Ishikawa (cell line): ENCODE data around the gene AZIN2.
A peak's percentile ranks its signal among the peaks of the same experiment; 100 is the strongest.

Experiments used
- CEBPB ChIP-seq: IDR thresholded peaks from 2 replicates; pipeline ENCODE4 v1.6.1; 2012
- CREB1 ChIP-seq: IDR thresholded peaks from 2 replicates; pipeline ENCODE4 v1.6.1; 2012; ENCODE audit warnings: low read depth
- EGR1 ChIP-seq: IDR thresholded peaks from 2 replicates; pipeline ENCODE4 v1.6.1; 2012
- EP300 ChIP-seq: IDR thresholded peaks from 2 replicates; pipeline ENCODE4 v1.6.1; 2012; ENCODE audit warnings: borderline replicate concordance
- FOXM1 ChIP-seq: IDR thresholded peaks from 2 replicates; pipeline ENCODE4 v1.6.1; 2012; ENCODE audit warnings: low read depth, borderline replicate concordance
- NFIC ChIP-seq: IDR thresholded peaks from 2 replicates; pipeline ENCODE4 v1.6.1; 2012
- RAD21 ChIP-seq: IDR thresholded peaks from 2 replicates; pipeline ENCODE4 v1.6.1; 2012; ENCODE audit warnings: low read depth
- TAF1 ChIP-seq: IDR thresholded peaks from 2 replicates; pipeline ENCODE4 v1.6.1; 2012; ENCODE audit warnings: low read depth, mild to moderate bottlenecking
- YY1 ChIP-seq: IDR thresholded peaks from 2 replicates; pipeline ENCODE4 v1.6.1; 2012; ENCODE audit warnings: low read depth
- ZBTB7A ChIP-seq: IDR thresholded peaks from 2 replicates; pipeline ENCODE4 v1.6.1; 2012; ENCODE audit warnings: low read depth
- TF ChIP-seq, protein P1 (sequence below): IDR thresholded peaks from 2 replicates; pipeline ENCODE4 v1.6.1; 2012
- TF ChIP-seq, protein P2 (sequence below): IDR thresholded peaks from 2 replicates; pipeline ENCODE4 v1.6.1; 2012; ENCODE audit warnings: low read depth, mild to moderate bottlenecking
- TF ChIP-seq, protein P3 (sequence below): IDR thresholded peaks from 2 replicates; pipeline ENCODE4 v1.6.1; 2012

DNA sequence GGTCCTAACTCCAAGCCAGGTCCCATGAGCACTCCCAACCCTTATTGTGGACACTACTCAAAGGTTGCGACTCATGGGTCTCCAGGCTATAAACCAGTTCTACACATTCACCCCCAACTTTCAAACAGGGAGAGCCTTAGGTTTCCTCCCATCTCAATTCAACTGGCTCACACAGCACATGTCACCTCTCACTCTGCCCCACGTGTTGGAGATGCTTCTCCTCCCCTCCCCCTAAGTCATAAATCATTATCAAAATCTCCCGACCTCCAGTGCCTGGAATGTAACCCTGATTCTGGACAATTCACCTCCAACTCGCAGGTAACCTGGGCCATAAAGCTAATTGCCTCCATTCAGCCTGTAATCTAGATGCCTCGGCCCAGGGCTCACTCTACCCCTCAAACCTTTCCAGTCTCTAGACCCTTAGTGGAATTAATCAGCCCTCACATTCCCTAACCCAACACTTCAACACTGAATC is 44.9 kb upstream of the AZIN2 start:
- TF ChIP-seq RAD21, result no peak
- no peak for TF ChIP-seq TAF1
- TF ChIP-seq FOXM1, result no peak
- TF ChIP-seq, protein P1, sequence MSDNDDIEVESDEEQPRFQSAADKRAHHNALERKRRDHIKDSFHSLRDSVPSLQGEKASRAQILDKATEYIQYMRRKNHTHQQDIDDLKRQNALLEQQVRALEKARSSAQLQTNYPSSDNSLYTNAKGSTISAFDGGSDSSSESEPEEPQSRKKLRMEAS, result peak; percentile 61
- no peak for TF ChIP-seq EGR1
- TF ChIP-seq EP300, result no peak
- TF ChIP-seq NFIC, result no peak
- no peak for TF ChIP-seq ZBTB7A
- TF ChIP-seq CEBPB, result no peak
- TF ChIP-seq, protein P2, sequence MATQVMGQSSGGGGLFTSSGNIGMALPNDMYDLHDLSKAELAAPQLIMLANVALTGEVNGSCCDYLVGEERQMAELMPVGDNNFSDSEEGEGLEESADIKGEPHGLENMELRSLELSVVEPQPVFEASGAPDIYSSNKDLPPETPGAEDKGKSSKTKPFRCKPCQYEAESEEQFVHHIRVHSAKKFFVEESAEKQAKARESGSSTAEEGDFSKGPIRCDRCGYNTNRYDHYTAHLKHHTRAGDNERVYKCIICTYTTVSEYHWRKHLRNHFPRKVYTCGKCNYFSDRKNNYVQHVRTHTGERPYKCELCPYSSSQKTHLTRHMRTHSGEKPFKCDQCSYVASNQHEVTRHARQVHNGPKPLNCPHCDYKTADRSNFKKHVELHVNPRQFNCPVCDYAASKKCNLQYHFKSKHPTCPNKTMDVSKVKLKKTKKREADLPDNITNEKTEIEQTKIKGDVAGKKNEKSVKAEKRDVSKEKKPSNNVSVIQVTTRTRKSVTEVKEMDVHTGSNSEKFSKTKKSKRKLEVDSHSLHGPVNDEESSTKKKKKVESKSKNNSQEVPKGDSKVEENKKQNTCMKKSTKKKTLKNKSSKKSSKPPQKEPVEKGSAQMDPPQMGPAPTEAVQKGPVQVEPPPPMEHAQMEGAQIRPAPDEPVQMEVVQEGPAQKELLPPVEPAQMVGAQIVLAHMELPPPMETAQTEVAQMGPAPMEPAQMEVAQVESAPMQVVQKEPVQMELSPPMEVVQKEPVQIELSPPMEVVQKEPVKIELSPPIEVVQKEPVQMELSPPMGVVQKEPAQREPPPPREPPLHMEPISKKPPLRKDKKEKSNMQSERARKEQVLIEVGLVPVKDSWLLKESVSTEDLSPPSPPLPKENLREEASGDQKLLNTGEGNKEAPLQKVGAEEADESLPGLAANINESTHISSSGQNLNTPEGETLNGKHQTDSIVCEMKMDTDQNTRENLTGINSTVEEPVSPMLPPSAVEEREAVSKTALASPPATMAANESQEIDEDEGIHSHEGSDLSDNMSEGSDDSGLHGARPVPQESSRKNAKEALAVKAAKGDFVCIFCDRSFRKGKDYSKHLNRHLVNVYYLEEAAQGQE, result no peak
- no peak for TF ChIP-seq CREB1
- no peak for TF ChIP-seq YY1
- TF ChIP-seq, protein P3, sequence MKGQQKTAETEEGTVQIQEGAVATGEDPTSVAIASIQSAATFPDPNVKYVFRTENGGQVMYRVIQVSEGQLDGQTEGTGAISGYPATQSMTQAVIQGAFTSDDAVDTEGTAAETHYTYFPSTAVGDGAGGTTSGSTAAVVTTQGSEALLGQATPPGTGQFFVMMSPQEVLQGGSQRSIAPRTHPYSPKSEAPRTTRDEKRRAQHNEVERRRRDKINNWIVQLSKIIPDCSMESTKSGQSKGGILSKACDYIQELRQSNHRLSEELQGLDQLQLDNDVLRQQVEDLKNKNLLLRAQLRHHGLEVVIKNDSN, result no peak
